Left renal pelvis (tissue), 4 donors: Measurements from ENCODE around the gene PARD3. TPM values are rescaled to one million over a fixed set of nuclear protein-coding genes. Genes with fewer than 3 reads are reported as not detected.
"Not testable (repeated sequence)": the region's sequence is repeated elsewhere in the genome, so short reads cannot be mapped to it uniquely, and the experiment has no call there.

ENCODE experiments used
- DNase-seq, 4 donors: peaks; one replicate each; pipeline ENCODE4 v3.0.0-alpha.2; 2013; ENCODE audit warnings: low read depth in 4 of 4, low spot score in 3 of 4
- polyA plus RNA-seq, 4 donors: library from polyadenylated mRNA; unstranded; fragments of 120-200 nt; gene quantifications; one replicate each; pipeline ENCODE4 v1.2.1, GENCODE V29; 2013; ENCODE audit not compliant: insufficient read length in 4 of 4

Gene PARD3
- polyA plus RNA-seq, 4 donors = 56.7 to 75.5 (median 69.4) TPM

DNA sequence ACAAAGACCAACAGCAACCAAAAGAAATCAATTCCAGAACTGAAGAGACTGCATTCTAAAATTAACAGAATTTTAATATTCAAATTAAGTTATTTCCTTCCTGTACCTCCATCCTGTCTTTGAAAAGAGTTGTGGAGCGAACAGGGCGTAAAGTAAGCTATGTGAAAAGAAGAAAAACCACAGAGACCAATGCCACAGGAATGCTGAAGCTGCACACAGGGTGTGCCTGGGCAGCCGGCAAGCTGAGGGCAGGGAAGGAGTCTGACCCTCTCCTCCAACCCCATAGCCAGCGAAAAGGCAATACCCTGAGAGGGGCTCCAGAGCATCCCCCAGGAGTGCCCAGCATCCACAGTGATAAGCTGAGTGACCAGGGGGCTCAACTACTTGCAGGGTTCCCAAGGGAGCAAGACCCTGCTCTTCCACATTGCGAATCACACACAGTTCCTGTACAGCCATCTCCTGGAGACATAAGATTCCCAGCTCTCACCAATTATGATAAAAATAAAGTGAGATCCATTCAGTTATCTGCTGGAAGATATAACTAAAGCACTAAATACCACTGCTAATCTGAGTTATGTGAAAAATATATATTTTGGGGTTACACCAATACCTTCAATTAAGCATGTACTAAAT is 93.8 kb downstream of the PARD3 start:
- no peak for DNase-seq

DNA sequence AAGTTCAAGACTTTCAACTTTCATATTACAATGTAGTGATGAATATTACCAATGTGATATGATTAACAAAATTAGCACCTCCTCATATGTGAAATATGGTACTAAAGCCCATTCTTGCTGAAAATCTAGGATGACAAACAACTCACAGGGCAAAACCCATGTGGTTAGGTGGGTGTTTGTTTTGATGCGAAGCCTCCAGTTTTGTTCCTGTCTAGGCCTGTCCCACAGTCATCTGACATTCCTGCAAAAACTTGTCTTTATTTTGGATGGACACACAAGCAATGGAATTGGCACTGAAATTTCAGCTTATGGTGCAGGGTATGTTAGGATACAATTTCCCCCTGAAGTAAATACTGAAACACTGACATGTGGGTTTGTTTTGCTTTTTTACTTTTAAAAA is 95.3 kb downstream of the PARD3 start:
- no peak for DNase-seq

GRCh38 chr10:34719328-34719727 is 95.8 kb downstream of the PARD3 start:
- no peak for DNase-seq

DNA sequence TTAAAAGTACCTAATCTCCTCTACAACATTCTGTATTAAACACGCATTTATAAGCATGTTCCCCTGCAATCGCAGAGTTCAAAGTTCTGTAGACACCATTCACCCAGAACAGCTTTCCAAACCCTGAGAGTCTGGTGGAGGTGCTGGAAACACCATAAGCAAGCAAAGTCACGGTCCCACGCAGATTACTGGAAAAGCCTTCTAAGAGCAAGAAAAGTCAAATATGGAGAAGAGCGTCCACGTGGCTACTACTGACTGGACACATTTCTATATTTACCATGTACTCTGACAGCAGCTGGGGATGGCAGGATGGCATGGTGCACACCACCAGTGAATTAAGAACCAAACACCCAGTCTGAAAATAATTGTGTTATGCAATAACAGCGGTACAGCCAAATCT is 97.7 kb downstream of the PARD3 start:
- DNase-seq = no peak

GRCh38 chr10:34716958-34717357 is 98.1 kb downstream of the PARD3 start:
- no peak for DNase-seq

- no peak for DNase-seq
These were observed 98.9 kb downstream of the PARD3 start for GRCh38 chr10:34716234-34716633.

- no peak for DNase-seq
These were observed 99.4 kb downstream of the PARD3 start for GRCh38 chr10:34715511-34716187.

- no peak for DNase-seq
These were observed 101.2 kb downstream of the PARD3 start for GRCh38 chr10:34713875-34714274.

- no peak for DNase-seq
These were observed 103.6 kb downstream of the PARD3 start for GRCh38 chr10:34711500-34711899.

DNA sequence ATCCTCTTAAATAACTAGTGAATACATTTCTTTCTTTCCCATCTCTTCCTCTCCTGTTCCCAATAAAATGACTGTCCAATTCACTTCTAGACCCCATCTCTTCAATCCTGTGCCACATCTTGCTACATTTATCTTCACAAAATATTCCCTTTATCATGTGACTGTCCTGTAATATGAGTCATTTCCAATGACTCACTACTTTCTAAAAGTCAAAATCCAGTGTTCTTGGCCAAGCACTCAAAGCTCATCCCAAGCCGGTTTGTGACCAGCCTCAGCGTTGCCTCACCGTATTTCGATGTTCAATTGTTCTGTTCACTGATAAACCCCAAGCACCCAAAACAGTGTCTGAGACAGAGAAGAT is 104.7 kb downstream of the PARD3 start:
- DNase-seq = no peak

DNA sequence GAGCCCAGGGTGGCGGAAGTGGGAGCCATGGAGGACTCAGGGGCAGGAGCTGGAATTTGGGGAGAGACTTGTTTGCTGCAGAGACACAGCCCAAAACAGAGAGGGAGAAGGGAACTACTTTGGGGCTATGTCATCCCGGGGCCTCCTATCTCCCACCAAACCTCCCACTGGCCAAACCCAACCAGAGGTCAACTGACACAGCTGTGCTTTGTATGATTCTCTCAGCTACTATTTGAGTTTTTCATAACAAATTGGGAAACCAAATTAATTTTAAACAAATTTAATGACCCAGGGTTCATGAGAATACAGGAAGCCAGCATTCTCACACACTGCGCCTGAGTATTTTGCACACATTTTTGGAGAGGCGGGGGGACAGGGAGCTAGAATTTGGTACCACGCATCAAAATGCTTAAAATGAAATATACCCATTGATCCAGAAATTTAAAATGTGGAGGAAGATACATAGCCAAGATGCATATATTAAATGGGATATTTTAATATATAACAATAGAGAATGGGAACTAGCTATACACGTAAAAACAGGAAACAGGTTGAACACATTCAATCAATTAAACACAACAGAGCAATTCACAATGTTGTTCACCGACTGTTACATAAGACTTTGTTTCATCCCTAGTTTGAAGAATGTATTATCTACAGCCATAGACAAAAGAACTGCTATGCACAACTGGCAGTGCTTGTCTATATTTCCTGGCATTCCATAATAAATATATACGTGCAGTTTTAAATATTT is 105.3 kb downstream of the PARD3 start:
- DNase-seq = no peak

GRCh38 chr10:34707656-34708055 is 107.4 kb downstream of the PARD3 start:
- DNase-seq = no peak

DNA sequence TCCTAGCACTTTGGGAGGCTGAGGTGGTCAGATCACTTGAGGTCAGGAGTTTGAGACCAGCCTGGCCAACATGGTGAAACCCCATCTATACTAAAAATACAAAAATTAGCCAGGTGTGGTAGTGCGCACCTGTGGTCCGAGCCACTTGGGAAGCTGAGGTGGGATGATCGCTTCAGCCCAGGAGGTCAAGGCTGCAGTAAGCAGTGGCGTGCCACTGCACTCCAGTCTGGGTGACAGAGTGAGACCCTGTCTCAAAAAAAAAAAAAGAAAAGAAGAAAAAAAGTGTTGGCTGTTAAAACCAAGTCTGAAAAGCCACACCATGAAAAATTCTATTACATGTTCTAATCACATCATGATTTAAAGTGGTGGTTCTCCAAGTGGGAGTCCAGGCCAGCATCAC is 108.1 kb downstream of the PARD3 start:
- not testable (repeated sequence) for DNase-seq

DNA sequence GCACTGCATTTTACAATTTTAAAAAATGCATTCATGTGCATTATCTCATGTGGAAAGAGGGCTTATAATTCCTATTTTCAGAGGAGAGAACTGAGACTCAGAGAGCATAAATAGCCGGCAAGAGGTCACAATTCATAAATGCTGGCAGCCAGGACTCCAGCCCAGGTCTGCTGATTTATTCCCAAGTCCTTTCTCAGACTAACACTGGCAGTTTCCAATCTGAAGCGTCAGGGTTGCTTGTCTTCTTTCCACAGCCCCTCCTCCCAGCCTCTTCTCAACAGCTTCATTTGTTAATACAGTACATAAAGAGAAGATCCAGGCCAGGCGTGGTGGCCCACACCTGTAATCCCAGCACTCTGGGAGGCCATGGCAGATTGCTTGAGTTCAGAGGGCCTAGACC is 108.9 kb downstream of the PARD3 start:
- DNase-seq = no peak

- no peak for DNase-seq
These were observed 109.5 kb downstream of the PARD3 start for GRCh38 chr10:34705563-34705962.

GRCh38 chr10:34704526-34705184 is 110.4 kb downstream of the PARD3 start:
- DNase-seq = no peak

DNA sequence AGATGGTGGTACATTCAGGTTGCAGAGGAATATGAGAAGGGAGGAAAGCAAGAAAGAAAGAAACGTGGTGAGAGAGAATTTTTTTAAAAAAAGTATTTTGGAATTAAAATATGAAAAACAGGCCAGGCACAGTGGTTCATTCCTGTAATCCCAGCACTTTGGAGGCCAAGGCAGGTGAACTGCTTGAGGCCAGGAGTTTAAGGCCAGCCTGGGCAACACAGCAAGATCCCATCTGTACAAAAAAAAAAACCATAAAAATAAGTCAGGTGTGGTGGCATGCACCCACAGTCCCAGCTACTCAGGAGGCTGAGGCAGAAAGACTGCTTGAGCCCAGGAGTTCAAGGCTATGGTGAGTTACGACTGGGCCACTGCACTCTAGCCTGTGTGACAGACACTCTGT is 112.1 kb downstream of the PARD3 start:
- no peak for DNase-seq

DNA sequence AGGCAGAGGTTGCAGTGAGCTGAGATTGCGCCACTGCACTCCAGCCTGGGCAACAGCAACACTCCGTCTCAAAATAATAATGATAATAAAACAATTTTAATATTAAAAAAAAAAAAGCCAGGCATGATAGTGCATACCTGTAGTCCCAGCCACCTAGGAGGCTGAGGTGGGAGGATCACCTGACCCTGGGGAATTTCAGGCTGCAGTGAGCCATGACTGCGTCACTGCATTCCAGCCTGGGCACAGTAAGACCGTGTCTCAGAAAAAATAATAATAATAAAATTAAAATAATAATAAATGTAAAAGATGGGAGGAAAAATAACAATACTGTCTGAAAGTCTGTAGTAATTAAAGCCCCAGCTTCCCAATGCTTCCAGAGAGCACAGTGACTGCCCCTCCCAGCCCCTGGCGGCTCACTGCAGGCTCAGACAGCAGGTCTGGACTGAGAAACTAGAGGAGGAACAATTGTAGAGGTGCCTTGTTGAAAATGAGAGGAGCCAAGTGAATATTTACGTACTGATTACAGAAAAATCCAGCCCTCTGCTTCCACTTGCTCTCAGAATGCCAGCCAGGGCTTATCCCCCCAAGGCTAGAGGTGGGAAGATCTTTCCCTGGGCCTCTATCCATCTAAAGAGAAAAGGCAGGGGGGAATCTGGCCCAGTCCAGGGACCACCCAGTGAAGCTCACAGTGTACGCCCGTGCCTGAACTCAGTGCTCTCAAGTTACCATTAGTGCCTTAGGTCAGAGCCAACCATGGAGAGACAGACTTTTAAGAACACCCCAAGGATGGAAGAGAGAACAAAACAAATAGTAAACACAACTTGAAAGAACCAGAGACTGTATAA is 112.8 kb downstream of the PARD3 start:
- DNase-seq = no peak

DNA sequence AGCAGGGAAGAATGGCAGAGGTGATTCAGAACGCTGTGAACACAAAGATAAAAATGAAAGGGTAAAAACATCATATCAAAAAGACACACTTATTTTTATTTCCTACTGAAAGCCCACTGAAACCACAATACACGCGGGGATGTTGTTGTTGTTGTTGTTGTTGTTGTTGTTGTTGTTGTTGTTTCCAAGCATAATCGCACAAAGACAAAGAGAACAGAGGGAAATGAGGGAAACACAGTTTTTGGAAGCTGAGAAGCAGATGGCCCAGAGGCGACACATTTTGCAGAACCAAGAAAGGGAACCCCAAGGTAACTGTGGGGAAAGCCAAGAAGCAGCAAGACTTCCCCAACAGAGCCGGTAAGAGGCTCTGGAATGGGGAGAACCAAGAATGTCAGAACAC is 113.9 kb downstream of the PARD3 start:
- no peak for DNase-seq

DNA sequence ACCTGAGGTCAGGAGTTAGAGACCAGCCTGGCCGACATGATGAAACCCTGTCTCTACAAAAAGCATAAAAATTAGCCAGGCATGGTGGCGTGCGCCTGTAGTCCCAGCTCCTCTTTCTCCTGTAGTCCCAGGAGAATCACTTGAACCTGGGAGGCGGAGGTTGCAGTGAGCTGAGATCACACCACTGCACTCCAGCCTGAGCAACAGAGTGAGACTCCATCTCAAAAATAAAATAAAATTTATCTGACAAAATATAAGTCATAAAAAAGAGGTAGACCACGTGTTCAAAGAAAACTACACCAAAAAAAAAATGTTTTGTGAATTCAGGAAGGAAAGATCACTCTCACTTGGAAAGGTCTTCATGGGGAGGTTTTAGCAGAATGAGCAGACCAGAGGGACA is 114.3 kb downstream of the PARD3 start:
- not testable (repeated sequence) for DNase-seq
